Stimulated activated CD4-positive, alpha-beta T cell treated with anti-CD3 and anti-CD28 coated beads, Interleukin-4, amount 100 ng/mL, for 24 hours (primary cell): ENCODE results near the gene FLII.
"Not testable (repeated sequence)": the region's sequence is repeated elsewhere in the genome, so short reads cannot be mapped to it uniquely, and the experiment has no call there.

ENCODE experiments used
- DNase-seq: peaks from one replicate; pipeline ENCODE4 v3.0.0-alpha.2; 2020

The FLII gene

GRCh38 chr17:18238299-18238698 is 20.2 kb downstream of the FLII start:
- DNase-seq, result no peak

- DNase-seq, result no peak
These were observed 21.1 kb downstream of the FLII start for GRCh38 chr17:18237461-18237860.

GRCh38 chr17:18236494-18236893 is 22.0 kb downstream of the FLII start:
- DNase-seq, result no peak

- peak; percentile 35 for DNase-seq
These were observed 22.7 kb downstream of the FLII start for GRCh38 chr17:18235743-18236256.

DNA sequence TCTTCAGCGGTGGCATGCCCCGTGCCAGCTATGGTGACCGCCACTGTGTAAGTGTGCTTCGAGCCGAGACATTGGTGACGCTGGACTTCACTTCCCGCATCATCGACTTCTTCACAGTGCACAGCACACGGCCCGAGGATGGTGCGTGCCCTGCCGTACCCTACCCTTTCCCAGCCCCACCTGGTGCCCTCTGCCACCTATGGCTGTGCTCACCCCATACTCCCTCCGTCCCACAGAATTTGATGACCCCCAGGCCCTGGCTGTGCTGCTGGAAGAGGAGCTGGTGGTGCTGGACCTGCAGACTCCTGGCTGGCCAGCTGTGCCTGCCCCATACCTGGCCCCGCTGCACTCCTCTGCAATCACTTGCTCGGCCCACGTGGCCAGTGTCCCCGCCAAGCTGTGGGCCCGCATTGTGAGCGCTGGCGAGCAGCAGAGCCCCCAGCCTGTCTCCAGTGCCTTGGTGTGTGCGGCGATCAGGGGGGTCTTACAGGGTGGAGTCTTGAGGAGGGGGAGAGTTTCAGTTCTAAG is 23.6 kb downstream of the FLII start:
- DNase-seq, result no peak

GRCh38 chr17:18233803-18234518 is 24.6 kb downstream of the FLII start:
- DNase-seq, result no peak

GRCh38 chr17:18231164-18231563 is 27.4 kb downstream of the FLII start:
- DNase-seq, result no peak

DNA sequence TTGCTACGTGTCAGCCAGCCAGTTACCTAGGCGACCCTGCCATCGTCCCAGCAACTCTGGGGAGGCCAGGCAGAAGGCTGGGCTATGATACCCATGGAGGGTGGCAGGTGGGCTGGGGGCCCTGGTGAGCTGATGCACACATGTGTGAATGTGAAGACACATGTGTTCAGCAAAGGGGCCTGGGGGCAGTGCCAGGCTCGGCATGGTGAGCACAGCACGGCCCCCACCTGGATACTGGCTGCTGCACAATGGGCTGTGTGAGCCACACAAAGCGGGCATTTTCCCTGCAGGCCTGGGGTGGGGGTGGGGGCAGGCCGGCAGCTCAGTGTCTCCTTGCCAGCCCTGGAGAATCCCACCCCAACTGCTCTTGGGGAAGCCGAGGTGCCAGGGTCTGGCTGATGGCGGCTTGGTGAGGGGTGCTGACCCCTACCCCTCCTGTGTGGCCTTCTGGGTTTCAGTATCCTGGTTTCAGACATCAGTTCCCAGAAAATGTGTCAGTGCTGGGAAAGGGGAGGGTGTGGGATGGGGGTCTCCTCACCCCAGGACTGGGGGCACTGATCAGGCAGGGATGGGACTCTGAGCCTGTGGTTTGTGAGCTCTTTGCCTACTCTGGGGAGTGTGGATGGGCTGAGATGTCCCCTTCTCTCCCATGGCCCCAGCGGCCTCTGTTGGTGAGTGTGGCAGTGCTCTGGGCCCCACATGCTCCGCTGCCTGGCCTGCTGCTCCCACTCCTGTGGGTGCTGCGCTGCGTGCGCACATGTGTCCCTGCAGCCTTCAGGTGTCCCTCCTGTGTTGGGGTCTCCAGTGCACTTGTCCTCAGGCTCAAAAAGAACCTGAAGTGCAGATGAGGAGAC is 28.0 kb downstream of the FLII start:
- DNase-seq, result no peak

- DNase-seq, result no peak
These were observed 28.8 kb downstream of the FLII start for GRCh38 chr17:18229771-18230170.

GRCh38 chr17:18229254-18229653 is 29.3 kb downstream of the FLII start:
- no peak for DNase-seq

DNA sequence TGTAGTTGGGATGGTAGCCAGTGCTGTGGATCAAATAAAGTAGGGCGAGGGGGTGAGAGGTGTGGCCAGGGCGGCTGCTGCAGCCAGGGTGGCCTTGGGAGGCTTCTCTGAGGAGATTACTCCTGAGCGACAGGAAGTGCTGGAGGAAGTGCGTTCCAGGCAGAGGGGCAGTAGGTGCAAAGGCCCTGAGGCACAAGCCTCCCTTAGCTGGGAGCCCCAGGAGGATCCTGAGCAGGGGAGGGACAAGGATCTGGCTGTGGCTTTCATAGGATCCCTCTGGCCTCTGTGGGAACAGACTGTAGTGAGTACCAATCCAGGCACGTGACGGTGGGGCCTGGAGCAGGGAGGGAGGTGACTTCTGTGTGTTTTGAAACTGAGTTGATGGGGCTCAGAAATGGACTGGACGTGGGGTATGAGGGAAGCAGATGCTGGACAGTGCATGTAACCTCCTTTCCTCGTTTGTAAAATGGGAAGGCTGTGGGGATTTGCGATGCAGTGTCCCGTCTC is 30.3 kb downstream of the FLII start:
- DNase-seq, result no peak

GRCh38 chr17:18227635-18228034 is 30.9 kb downstream of the FLII start:
- no peak for DNase-seq

- DNase-seq, result no peak
These were observed 32.1 kb downstream of the FLII start for GRCh38 chr17:18226284-18226945.

DNA sequence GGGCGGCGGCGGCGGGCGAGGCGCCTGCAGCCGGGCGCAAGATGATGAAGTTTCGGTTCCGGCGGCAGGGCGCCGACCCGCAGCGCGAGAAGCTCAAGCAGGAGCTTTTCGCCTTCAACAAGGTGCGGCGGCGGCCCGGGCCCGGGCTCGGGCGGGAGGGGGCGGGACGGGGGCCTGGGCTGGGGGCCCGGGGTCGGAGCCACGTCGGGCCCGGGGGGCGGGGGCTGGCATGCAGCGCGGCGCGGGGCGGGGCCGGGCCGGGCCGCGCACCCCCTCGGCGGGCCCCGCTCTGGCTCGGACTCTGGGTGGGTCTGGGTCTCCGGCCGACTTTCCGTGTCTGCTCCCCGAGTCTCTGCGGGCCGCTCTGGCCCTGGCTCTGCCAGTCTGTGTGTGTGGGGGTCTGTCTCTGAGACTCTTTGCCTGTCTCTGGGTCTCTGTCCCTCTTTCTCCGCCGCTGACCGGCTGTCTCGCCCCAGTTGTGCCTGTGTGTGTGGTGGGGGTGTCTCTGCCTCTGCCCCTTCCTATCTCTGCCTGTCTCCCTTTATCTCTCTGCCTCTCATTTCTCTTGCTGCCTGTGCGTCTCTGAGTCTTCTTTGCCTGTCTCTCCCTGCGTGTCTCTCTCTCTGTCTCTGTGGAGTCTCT is 32.8 kb downstream of the FLII start:
- DNase-seq, result no peak

GRCh38 chr17:18225121-18225641 is 33.4 kb downstream of the FLII start, which contains the start of gene LLGL1:
Gene LLGL1 (plus strand): TSS chr17:18225635. CDS start chr17:18225683, 48 bp downstream.
- DNase-seq, result peak; percentile 95

- no peak for DNase-seq
These were observed 34.0 kb downstream of the FLII start for GRCh38 chr17:18224387-18225120.

DNA sequence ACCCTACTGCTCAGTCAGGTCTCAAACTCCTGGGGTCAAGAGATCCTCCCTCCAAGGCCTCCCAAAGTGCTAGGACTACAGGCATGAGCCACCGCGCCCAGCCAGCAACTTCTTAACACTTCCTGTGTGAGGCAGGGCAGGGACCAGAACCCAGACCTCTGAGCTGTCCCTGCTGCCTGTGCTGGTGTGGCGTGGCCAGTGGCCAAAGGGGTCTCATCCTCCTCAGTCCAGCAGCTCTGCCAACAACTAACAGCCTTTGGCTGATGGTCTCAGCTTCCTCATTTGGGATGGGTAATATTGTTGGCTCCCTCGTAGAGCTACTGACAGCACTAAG is 34.5 kb downstream of the FLII start:
- no peak for DNase-seq

- DNase-seq, result no peak
These were observed 39.7 kb downstream of the FLII start for GRCh38 chr17:18218756-18219415.

DNA sequence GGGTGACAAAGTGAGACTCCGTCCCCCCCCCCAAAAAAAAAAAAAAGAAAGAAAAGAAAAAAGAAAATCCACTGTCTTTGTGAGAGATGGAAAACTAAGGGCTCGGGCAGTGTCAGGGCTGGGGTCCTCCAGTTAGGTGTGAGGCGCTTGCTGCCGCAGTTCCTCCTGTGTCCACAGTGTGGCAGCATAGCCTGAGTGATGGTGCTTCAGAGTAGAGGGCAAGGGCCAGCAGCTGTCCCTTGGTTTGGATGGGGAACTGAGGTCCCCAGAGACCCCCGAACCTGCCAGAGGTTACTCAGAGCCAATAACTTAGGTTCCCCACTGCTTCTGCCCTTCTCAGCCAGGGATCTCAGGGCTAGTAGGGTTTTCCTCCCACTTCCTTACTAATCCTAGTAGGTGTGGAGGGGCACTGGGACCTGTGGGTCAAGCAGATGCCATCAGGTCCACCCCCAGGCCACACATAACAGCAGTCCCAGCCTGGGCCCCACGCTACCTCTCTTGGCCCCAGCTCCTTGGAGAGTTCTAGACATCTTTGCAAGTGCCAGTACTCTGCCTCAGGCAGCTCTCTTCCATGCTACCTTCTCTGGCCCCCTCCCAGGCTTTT is 41.0 kb downstream of the FLII start:
- peak; percentile 78 for DNase-seq

- not testable (repeated sequence) for DNase-seq
These were observed 41.6 kb downstream of the FLII start for GRCh38 chr17:18216906-18217305.
